B cell (primary cell): ENCODE results near the gene CORO1C.

Experiments
- EZH2 ChIP-seq: IDR thresholded peaks from 2 replicates; pipeline ENCODE4 v1.6.1; 2012; ENCODE audit warnings: borderline replicate concordance, low read depth, mild to moderate bottlenecking, moderate library complexity, low read length; ENCODE audit not compliant: insufficient read depth, poor library complexity, severe bottlenecking
- TF ChIP-seq, protein P1 (sequence below): fragments of 200-600 bp; IDR thresholded peaks from one replicate; pipeline ENCODE4 v1.8.0; 2022; ENCODE audit warnings: antibody characterized with exemption, mild to moderate bottlenecking

DNA sequence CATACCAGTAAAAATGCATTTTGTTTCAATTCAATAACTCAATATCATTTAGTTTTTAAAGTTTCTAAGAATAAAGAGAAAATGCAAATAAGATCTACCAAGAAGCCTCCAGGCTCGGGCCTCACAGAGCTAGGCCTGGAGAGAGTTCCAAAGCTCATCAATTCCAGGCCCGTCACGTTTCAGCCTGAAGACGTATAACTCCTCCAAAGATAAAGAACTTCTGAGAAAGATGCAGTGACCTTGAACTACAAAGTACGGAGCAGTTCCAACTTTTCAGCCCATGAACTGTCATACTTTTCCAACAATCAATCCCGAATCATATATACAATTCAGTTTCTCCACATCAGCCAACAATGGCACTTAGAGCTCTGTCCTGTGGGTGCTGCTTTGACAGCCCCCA is 17.8 kb downstream of the CORO1C start:
- TF ChIP-seq, protein P1, sequence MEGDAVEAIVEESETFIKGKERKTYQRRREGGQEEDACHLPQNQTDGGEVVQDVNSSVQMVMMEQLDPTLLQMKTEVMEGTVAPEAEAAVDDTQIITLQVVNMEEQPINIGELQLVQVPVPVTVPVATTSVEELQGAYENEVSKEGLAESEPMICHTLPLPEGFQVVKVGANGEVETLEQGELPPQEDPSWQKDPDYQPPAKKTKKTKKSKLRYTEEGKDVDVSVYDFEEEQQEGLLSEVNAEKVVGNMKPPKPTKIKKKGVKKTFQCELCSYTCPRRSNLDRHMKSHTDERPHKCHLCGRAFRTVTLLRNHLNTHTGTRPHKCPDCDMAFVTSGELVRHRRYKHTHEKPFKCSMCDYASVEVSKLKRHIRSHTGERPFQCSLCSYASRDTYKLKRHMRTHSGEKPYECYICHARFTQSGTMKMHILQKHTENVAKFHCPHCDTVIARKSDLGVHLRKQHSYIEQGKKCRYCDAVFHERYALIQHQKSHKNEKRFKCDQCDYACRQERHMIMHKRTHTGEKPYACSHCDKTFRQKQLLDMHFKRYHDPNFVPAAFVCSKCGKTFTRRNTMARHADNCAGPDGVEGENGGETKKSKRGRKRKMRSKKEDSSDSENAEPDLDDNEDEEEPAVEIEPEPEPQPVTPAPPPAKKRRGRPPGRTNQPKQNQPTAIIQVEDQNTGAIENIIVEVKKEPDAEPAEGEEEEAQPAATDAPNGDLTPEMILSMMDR, result no peak
- TF ChIP-seq EZH2, result no peak
